ENCODE measurements around the gene GXYLT1.

DNA sequence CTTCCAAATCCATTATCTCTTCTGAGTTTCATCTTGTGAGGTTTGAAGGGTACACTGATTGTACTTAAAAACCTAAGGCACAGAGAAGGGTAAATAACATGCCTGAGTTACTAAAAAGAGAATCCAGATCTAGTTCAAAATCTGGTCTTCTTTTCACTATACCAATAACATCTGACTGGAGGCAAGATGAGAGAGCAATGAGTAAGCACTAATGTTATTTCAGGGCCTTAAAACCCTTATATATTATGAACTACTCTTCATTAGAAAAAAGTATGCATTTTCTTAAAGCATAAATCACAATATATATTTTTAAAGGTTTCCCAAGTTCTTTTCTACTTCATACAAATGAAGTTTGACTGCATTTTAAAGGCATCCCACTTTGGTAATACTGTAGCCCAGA, 60.2 kb downstream of the GXYLT1 start:
- TF ChIP-seq CTCF (IDR thresholded peaks at IDR 0.05) = no peak
- TF ChIP-seq, protein P1, sequence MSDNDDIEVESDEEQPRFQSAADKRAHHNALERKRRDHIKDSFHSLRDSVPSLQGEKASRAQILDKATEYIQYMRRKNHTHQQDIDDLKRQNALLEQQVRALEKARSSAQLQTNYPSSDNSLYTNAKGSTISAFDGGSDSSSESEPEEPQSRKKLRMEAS (IDR thresholded peaks at IDR 0.05; ENCODE audit: low read depth) = no peak
- TF ChIP-seq, protein P2, sequence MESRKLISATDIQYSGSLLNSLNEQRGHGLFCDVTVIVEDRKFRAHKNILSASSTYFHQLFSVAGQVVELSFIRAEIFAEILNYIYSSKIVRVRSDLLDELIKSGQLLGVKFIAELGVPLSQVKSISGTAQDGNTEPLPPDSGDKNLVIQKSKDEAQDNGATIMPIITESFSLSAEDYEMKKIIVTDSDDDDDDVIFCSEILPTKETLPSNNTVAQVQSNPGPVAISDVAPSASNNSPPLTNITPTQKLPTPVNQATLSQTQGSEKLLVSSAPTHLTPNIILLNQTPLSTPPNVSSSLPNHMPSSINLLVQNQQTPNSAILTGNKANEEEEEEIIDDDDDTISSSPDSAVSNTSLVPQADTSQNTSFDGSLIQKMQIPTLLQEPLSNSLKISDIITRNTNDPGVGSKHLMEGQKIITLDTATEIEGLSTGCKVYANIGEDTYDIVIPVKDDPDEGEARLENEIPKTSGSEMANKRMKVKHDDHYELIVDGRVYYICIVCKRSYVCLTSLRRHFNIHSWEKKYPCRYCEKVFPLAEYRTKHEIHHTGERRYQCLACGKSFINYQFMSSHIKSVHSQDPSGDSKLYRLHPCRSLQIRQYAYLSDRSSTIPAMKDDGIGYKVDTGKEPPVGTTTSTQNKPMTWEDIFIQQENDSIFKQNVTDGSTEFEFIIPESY (IDR thresholded peaks at IDR 0.05; ENCODE audit: borderline replicate concordance, low read depth) = no peak
- TF ChIP-seq PBX3 (IDR thresholded peaks at IDR 0.05) = no peak
- TF ChIP-seq, protein P3, sequence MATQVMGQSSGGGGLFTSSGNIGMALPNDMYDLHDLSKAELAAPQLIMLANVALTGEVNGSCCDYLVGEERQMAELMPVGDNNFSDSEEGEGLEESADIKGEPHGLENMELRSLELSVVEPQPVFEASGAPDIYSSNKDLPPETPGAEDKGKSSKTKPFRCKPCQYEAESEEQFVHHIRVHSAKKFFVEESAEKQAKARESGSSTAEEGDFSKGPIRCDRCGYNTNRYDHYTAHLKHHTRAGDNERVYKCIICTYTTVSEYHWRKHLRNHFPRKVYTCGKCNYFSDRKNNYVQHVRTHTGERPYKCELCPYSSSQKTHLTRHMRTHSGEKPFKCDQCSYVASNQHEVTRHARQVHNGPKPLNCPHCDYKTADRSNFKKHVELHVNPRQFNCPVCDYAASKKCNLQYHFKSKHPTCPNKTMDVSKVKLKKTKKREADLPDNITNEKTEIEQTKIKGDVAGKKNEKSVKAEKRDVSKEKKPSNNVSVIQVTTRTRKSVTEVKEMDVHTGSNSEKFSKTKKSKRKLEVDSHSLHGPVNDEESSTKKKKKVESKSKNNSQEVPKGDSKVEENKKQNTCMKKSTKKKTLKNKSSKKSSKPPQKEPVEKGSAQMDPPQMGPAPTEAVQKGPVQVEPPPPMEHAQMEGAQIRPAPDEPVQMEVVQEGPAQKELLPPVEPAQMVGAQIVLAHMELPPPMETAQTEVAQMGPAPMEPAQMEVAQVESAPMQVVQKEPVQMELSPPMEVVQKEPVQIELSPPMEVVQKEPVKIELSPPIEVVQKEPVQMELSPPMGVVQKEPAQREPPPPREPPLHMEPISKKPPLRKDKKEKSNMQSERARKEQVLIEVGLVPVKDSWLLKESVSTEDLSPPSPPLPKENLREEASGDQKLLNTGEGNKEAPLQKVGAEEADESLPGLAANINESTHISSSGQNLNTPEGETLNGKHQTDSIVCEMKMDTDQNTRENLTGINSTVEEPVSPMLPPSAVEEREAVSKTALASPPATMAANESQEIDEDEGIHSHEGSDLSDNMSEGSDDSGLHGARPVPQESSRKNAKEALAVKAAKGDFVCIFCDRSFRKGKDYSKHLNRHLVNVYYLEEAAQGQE (IDR thresholded peaks at IDR 0.05; ENCODE audit: low read depth, low read length) = no peak
- TF ChIP-seq, protein P4, sequence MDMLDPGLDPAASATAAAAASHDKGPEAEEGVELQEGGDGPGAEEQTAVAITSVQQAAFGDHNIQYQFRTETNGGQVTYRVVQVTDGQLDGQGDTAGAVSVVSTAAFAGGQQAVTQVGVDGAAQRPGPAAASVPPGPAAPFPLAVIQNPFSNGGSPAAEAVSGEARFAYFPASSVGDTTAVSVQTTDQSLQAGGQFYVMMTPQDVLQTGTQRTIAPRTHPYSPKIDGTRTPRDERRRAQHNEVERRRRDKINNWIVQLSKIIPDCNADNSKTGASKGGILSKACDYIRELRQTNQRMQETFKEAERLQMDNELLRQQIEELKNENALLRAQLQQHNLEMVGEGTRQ (IDR thresholded peaks at IDR 0.05; ENCODE audit: borderline replicate concordance, low read depth, low read length) = no peak
- TF ChIP-seq USF1 (IDR thresholded peaks at IDR 0.05; ENCODE audit: borderline replicate concordance, low read depth) = no peak
- no peak for TF ChIP-seq SMC3 (IDR thresholded peaks at IDR 0.05; ENCODE audit: low read depth, low read length)
- TF ChIP-seq YY1 (IDR thresholded peaks at IDR 0.05; ENCODE audit: low read depth) = no peak
- TF ChIP-seq EP300 (IDR thresholded peaks at IDR 0.05; ENCODE audit: borderline replicate concordance in 1 of 2, low read depth in 1 of 2, low read length in 1 of 2) = no peak
- TF ChIP-seq SIN3A (IDR thresholded peaks at IDR 0.05; ENCODE audit: borderline replicate concordance, low read depth, low read length) = no peak
- no peak for TF ChIP-seq RAD21 (IDR thresholded peaks at IDR 0.05; ENCODE audit: low read length)
- TF ChIP-seq POLR2AphosphoS5 (IDR thresholded peaks at IDR 0.05; ENCODE audit: low read depth, low read length) = no peak
- no peak for TF ChIP-seq MXI1 (IDR thresholded peaks at IDR 0.05; ENCODE audit: low read depth, low read length)
